Activated CD4-positive, alpha-beta T cell treated with anti-CD3 and anti-CD28 coated beads, Interleukin-2, amount 50 U/mL, for 16 hours (primary cell): ENCODE results near the gene BSG.

ENCODE experiments used
- DNase-seq: peaks from one replicate; pipeline ENCODE4 v3.0.0-alpha.2; 2020

The BSG gene

GRCh38 chr19:540867-541637 lies 31.3 kb upstream of the BSG start:
- no peak for DNase-seq

GRCh38 chr19:541699-542098 lies 30.7 kb upstream of the BSG start:
- DNase-seq, result no peak

GRCh38 chr19:542173-542866 lies 30.1 kb upstream of the BSG start:
- DNase-seq, result no peak

- peak; percentile 72 for DNase-seq
Observed at GRCh38 chr19:543910-544608, 28.3 kb upstream of the BSG start, which contains the start of gene GZMM. GZMM (plus strand) TSS chr19:544053; CDS start chr19:544072, 19 bp downstream.

GRCh38 chr19:547117-547516 lies 25.3 kb upstream of the BSG start:
- no peak for DNase-seq

- no peak for DNase-seq
Observed at GRCh38 chr19:547836-548720, 24.3 kb upstream of the BSG start.

GRCh38 chr19:548886-549830 lies 23.2 kb upstream of the BSG start:
- no peak for DNase-seq

- DNase-seq, result no peak
Observed at GRCh38 chr19:554817-555216, 17.6 kb upstream of the BSG start.

- DNase-seq, result no peak
Observed at GRCh38 chr19:555474-555808, 17.0 kb upstream of the BSG start.

- no peak for DNase-seq
Observed at GRCh38 chr19:556611-557382, 15.6 kb upstream of the BSG start.

- no peak for DNase-seq
Observed at GRCh38 chr19:558770-559439, 13.5 kb upstream of the BSG start.

- no peak for DNase-seq
Observed at GRCh38 chr19:560121-560520, 12.3 kb upstream of the BSG start.

- DNase-seq, result no peak
Observed at GRCh38 chr19:566403-566802, 6.0 kb upstream of the BSG start.

- no peak for DNase-seq
Observed at GRCh38 chr19:566844-567243, 5.6 kb upstream of the BSG start.

- no peak for DNase-seq
Observed at GRCh38 chr19:567296-567900, 5.0 kb upstream of the BSG start.

GRCh38 chr19:570251-570686 lies 2.1 kb upstream of the BSG start:
- DNase-seq, result no peak

- peak; percentile 61 for DNase-seq
Observed at GRCh38 chr19:570937-571565, 1.3 kb upstream of the BSG start.

- DNase-seq, result peak; percentile 39
Observed at GRCh38 chr19:571566-571974, 826 bp upstream of the BSG start.
